ENCODE data around the gene ATP8A1.

The ATP8A1 gene

GRCh38 chr4:42586775-42587174, 70.1 kb downstream of the ATP8A1 start:
- Mint-ChIP-seq H3K4me1 (ENCODE audit: low read depth) (peaks cover under 1% of the 10 kb centered on the region), H3K9me3 (ENCODE audit: low read depth) (no peaks in the 10 kb centered on the region), H3K36me3 (peaks cover 23% of the 10 kb centered on the region), H3K4me3 (no peak overlapping the region), H3K27me3 (no peaks in the 10 kb centered on the region), H3K27ac (no peak overlapping the region)

- H3K4me1 Mint-ChIP-seq (ENCODE audit: low read depth), result peaks cover 10% of the 10 kb centered on the region
- peaks cover 16% of the 10 kb centered on the region for H3K36me3 Mint-ChIP-seq
- H3K27ac Mint-ChIP-seq, result no peak overlapping the region
- no peak overlapping the region for H3K4me3 Mint-ChIP-seq
- no peaks in the 10 kb centered on the region for H3K27me3 Mint-ChIP-seq
- H3K9me3 Mint-ChIP-seq (ENCODE audit: low read depth), result no peaks in the 10 kb centered on the region
These were observed 77.0 kb downstream of the ATP8A1 start for GRCh38 chr4:42579903-42580302.

- peak overlapping the region; percentile 34 for H3K27ac Mint-ChIP-seq
These were observed 78.7 kb downstream of the ATP8A1 start for GRCh38 chr4:42578187-42578586.

GRCh38 chr4:42574870-42575430, 82.0 kb downstream of the ATP8A1 start:
- Mint-ChIP-seq H3K27ac (no peak overlapping the region), H3K27me3 (no peaks in the 10 kb centered on the region), H3K4me1 (ENCODE audit: low read depth) (peaks cover 5% of the 10 kb centered on the region), H3K9me3 (ENCODE audit: low read depth) (no peaks in the 10 kb centered on the region), H3K36me3 (peaks cover 9% of the 10 kb centered on the region), H3K4me3 (no peak overlapping the region)

More at GRCh38 chr4:42578187-42578586, 78.7 kb downstream of the ATP8A1 start:
- H3K4me3 Mint-ChIP-seq, result no peak overlapping the region
- H3K36me3 Mint-ChIP-seq, result peaks cover 9% of the 10 kb centered on the region
- H3K27me3 Mint-ChIP-seq, result no peaks in the 10 kb centered on the region
- peaks cover 10% of the 10 kb centered on the region for H3K4me1 Mint-ChIP-seq (ENCODE audit: low read depth)
- no peaks in the 10 kb centered on the region for H3K9me3 Mint-ChIP-seq (ENCODE audit: low read depth)

- H3K27me3 Mint-ChIP-seq, result no peaks in the 10 kb centered on the region
- peak overlapping the region; percentile 68 for H3K27ac Mint-ChIP-seq
- H3K4me1 Mint-ChIP-seq (ENCODE audit: low read depth), result peaks cover 2% of the 10 kb centered on the region
- no peaks in the 10 kb centered on the region for H3K9me3 Mint-ChIP-seq (ENCODE audit: low read depth)
- H3K36me3 Mint-ChIP-seq, result peaks cover 7% of the 10 kb centered on the region
- no peak overlapping the region for H3K4me3 Mint-ChIP-seq
These were observed 83.7 kb downstream of the ATP8A1 start for GRCh38 chr4:42573249-42573648.

- Mint-ChIP-seq H3K36me3 (no peaks in the 10 kb centered on the region), H3K4me1 (ENCODE audit: low read depth) (peaks cover 2% of the 10 kb centered on the region), H3K4me3 (no peak overlapping the region), H3K27ac (no peak overlapping the region), H3K27me3 (no peaks in the 10 kb centered on the region), H3K9me3 (ENCODE audit: low read depth) (no peaks in the 10 kb centered on the region)
These were observed 86.7 kb downstream of the ATP8A1 start for GRCh38 chr4:42570221-42570620.

GRCh38 chr4:42568610-42569207, 88.2 kb downstream of the ATP8A1 start:
- no peaks in the 10 kb centered on the region for H3K36me3 Mint-ChIP-seq
- no peaks in the 10 kb centered on the region for H3K27me3 Mint-ChIP-seq
- no peak overlapping the region for H3K4me3 Mint-ChIP-seq
- no peak overlapping the region for H3K27ac Mint-ChIP-seq
- H3K4me1 Mint-ChIP-seq (ENCODE audit: low read depth), result peaks cover 2% of the 10 kb centered on the region
- H3K9me3 Mint-ChIP-seq (ENCODE audit: low read depth), result no peaks in the 10 kb centered on the region

- Mint-ChIP-seq H3K9me3 (ENCODE audit: low read depth) (no peaks in the 10 kb centered on the region), H3K4me3 (no peak overlapping the region), H3K27ac (no peak overlapping the region), H3K36me3 (peaks cover 10% of the 10 kb centered on the region), H3K27me3 (no peaks in the 10 kb centered on the region), H3K4me1 (ENCODE audit: low read depth) (peaks cover 2% of the 10 kb centered on the region)
These were observed 90.1 kb downstream of the ATP8A1 start for GRCh38 chr4:42566835-42567234.

GRCh38 chr4:42562016-42562415, 94.9 kb downstream of the ATP8A1 start:
- Mint-ChIP-seq H3K27me3 (no peaks in the 10 kb centered on the region), H3K4me1 (ENCODE audit: low read depth) (no peaks in the 10 kb centered on the region), H3K36me3 (peaks cover 16% of the 10 kb centered on the region), H3K4me3 (no peak overlapping the region), H3K27ac (no peak overlapping the region), H3K9me3 (ENCODE audit: low read depth) (no peaks in the 10 kb centered on the region)

- H3K4me3 Mint-ChIP-seq, result no peak overlapping the region
- H3K27me3 Mint-ChIP-seq, result no peaks in the 10 kb centered on the region
- no peaks in the 10 kb centered on the region for H3K9me3 Mint-ChIP-seq (ENCODE audit: low read depth)
- H3K4me1 Mint-ChIP-seq (ENCODE audit: low read depth), result no peaks in the 10 kb centered on the region
- H3K27ac Mint-ChIP-seq, result no peak overlapping the region
- H3K36me3 Mint-ChIP-seq, result peaks cover 16% of the 10 kb centered on the region
These were observed 95.9 kb downstream of the ATP8A1 start for GRCh38 chr4:42561031-42561430.

GRCh38 chr4:42560467-42560861, 96.4 kb downstream of the ATP8A1 start:
- Mint-ChIP-seq H3K27me3 (no peaks in the 10 kb centered on the region), H3K4me1 (ENCODE audit: low read depth) (no peaks in the 10 kb centered on the region), H3K36me3 (peaks cover 16% of the 10 kb centered on the region), H3K9me3 (ENCODE audit: low read depth) (no peaks in the 10 kb centered on the region), H3K27ac (no peak overlapping the region), H3K4me3 (no peak overlapping the region)

- Mint-ChIP-seq H3K36me3 (peaks cover 23% of the 10 kb centered on the region), H3K27me3 (no peaks in the 10 kb centered on the region), H3K9me3 (ENCODE audit: low read depth) (no peaks in the 10 kb centered on the region), H3K27ac (no peak overlapping the region), H3K4me3 (no peak overlapping the region), H3K4me1 (ENCODE audit: low read depth) (no peaks in the 10 kb centered on the region)
These were observed 98.7 kb downstream of the ATP8A1 start for GRCh38 chr4:42558156-42558555.

- Mint-ChIP-seq H3K27me3 (no peaks in the 10 kb centered on the region), H3K4me1 (ENCODE audit: low read depth) (no peaks in the 10 kb centered on the region), H3K4me3 (no peak overlapping the region), H3K36me3 (peaks cover 13% of the 10 kb centered on the region), H3K9me3 (ENCODE audit: low read depth) (no peaks in the 10 kb centered on the region), H3K27ac (no peak overlapping the region)
These were observed 101.1 kb downstream of the ATP8A1 start for GRCh38 chr4:42555828-42556227.

- no peaks in the 10 kb centered on the region for H3K4me1 Mint-ChIP-seq (ENCODE audit: low read depth)
- peaks cover 10% of the 10 kb centered on the region for H3K36me3 Mint-ChIP-seq
- H3K9me3 Mint-ChIP-seq (ENCODE audit: low read depth), result no peaks in the 10 kb centered on the region
- no peak overlapping the region for H3K4me3 Mint-ChIP-seq
- no peaks in the 10 kb centered on the region for H3K27me3 Mint-ChIP-seq
- H3K27ac Mint-ChIP-seq, result no peak overlapping the region
These were observed 102.8 kb downstream of the ATP8A1 start for GRCh38 chr4:42554072-42554471.

- no peaks in the 10 kb centered on the region for H3K9me3 Mint-ChIP-seq (ENCODE audit: low read depth)
- no peak overlapping the region for H3K4me3 Mint-ChIP-seq
- H3K27ac Mint-ChIP-seq, result peak overlapping the region; percentile 22
- H3K4me1 Mint-ChIP-seq (ENCODE audit: low read depth), result no peaks in the 10 kb centered on the region
- H3K36me3 Mint-ChIP-seq, result peaks cover 12% of the 10 kb centered on the region
- H3K27me3 Mint-ChIP-seq, result no peaks in the 10 kb centered on the region
These were observed 107.0 kb downstream of the ATP8A1 start for GRCh38 chr4:42549896-42550295.

- Mint-ChIP-seq H3K27me3 (no peaks in the 10 kb centered on the region), H3K36me3 (peaks cover 7% of the 10 kb centered on the region), H3K4me3 (no peak overlapping the region), H3K9me3 (ENCODE audit: low read depth) (no peaks in the 10 kb centered on the region), H3K4me1 (ENCODE audit: low read depth) (no peaks in the 10 kb centered on the region), H3K27ac (no peak overlapping the region)
These were observed 109.1 kb downstream of the ATP8A1 start for GRCh38 chr4:42547805-42548204.

Measured in activated naive CD8-positive, alpha-beta T cell (primary cell).